OCI-LY7 (cell line): ENCODE results near the gene NKPD1. TPM values are rescaled to one million over a fixed set of nuclear protein-coding genes. Genes with fewer than 3 reads are reported as not detected.

Experiments used
- BruUV-seq: library from RNA; stranded (reverse); fragments of 400-500 nt; replicated peaks from 2 replicates; lab custom pipeline; 2021; lab: Mats Ljungman, UMichigan
- CTCF ChIA-PET: fragments of 300-600 bp; sonication (Branson Sonifier 250); formaldehyde crosslinking; loops from one replicate; lab custom pipeline; 2022; ENCODE audit warnings: antibody characterized with exemption; ENCODE audit not compliant: unreplicated experiment; lab: Charles Lee
- POLR2A ChIA-PET: fragments of 300-600 bp; sonication (Branson Sonifier 250); formaldehyde crosslinking; loops from one replicate; lab custom pipeline; 2022; ENCODE audit warnings: antibody characterized with exemption; lab: Charles Lee
- DNase-seq: peaks from one replicate; pipeline ENCODE4 v3.0.0-alpha.2; 2015; ENCODE audit warnings: low spot score
- H2AFZ ChIP-seq: fragments of 200-600 bp; sonication (generic), shearing (Covaris generic); 2 replicates; pipeline ENCODE4 v1.6.1; 2014; ENCODE audit warnings: mild to moderate bottlenecking, antibody characterized with exemption, low read length, moderate library complexity
- H3K27ac ChIP-seq: fragments of 200-600 bp; sonication (generic); 2 replicates; pipeline ENCODE4 v1.5.1; 2014; ENCODE audit warnings: mixed run types, low read depth, mild to moderate bottlenecking, moderate library complexity, low read length, inconsistent platforms; ENCODE audit not compliant: poor library complexity, severe bottlenecking
- H3K36me3 ChIP-seq: fragments of 200-600 bp; sonication (generic); 2 replicates; pipeline ENCODE4 v1.6.1; 2014; ENCODE audit warnings: mild to moderate bottlenecking, antibody characterized with exemption, low read length, moderate library complexity, mixed read lengths; ENCODE audit not compliant: insufficient read depth
- H3K4me1 ChIP-seq: fragments of 200-600 bp; sonication (generic); 2 replicates; pipeline ENCODE4 v1.5.1; 2014; ENCODE audit warnings: mild to moderate bottlenecking, low read length; ENCODE audit not compliant: insufficient read depth, poor library complexity, severe bottlenecking
- H3K4me2 ChIP-seq: fragments of 200-600 bp; sonication (generic); 2 replicates; pipeline ENCODE4 v1.6.1; 2014; ENCODE audit warnings: mild to moderate bottlenecking, low read length
- H3K4me3 ChIP-seq: fragments of 200-600 bp; sonication (generic); 2 replicates; pipeline ENCODE4 v1.5.1; 2014; ENCODE audit warnings: mild to moderate bottlenecking, low read depth, low read length; ENCODE audit not compliant: poor library complexity, severe bottlenecking
- H3K79me2 ChIP-seq: fragments of 200-600 bp; sonication (generic); 2 replicates; pipeline ENCODE4 v1.6.1; 2016; ENCODE audit warnings: low read depth, mild to moderate bottlenecking, low read length, moderate library complexity, mixed read lengths; ENCODE audit not compliant: insufficient read depth
- H3K9me2 ChIP-seq: fragments of 200-600 bp; sonication (generic); 2 replicates; pipeline ENCODE4 v1.6.1; 2016; ENCODE audit warnings: mild to moderate bottlenecking, low read length, mixed read lengths; ENCODE audit not compliant: insufficient read depth
- H3K9me3 ChIP-seq: fragments of 200-600 bp; sonication (generic); 2 replicates; pipeline ENCODE4 v1.6.1; 2014; ENCODE audit warnings: mild to moderate bottlenecking, mixed run types, low read length, mixed read lengths
- H4K20me1 ChIP-seq: fragments of 200-600 bp; sonication (generic); 2 replicates; pipeline ENCODE4 v1.6.1; 2014; ENCODE audit warnings: mild to moderate bottlenecking, antibody characterized with exemption, low read length, moderate library complexity, mixed read lengths; ENCODE audit not compliant: insufficient read depth
- EZH2phosphoT487 ChIP-seq: fragments of 200-600 bp; sonication (generic); IDR thresholded peaks from 2 replicates; pipeline ENCODE4 v1.6.1; 2018; ENCODE audit warnings: low read depth, borderline replicate concordance, mild to moderate bottlenecking, mixed run types, antibody characterized with exemption, low read length, moderate library complexity, mixed read lengths
- intact Hi-C: fragments of 100-400 bp; cut with micrococcal nuclease; formaldehyde crosslinking; loops from one replicate; pipeline ENCODE4 v1.10.0; 2022; ENCODE audit not compliant: unreplicated experiment
- total RNA-seq, 2 experiments: library from RNA; depleted of rRNA in 1 of 2; stranded (reverse); fragments of >200 nt in 1 of 2; shearing (Covaris generic) in 1 of 2; gene quantifications; 2 replicates each; pipeline ENCODE4 v1.2.3, GENCODE V29; 2014 to 2022
- TF ChIP-seq, protein P1 (sequence below): fragments of 200-600 bp; sonication (generic); conservative IDR thresholded peaks from 2 replicates; pipeline ENCODE4 v1.5.1; 2014; ENCODE audit warnings: mild to moderate bottlenecking, antibody characterized with exemption, low read length, moderate library complexity, mixed read lengths

NKPD1 gene
- total RNA-seq, 2 experiments from 2014 or later: 0.50 to 1.0 TPM

DNA sequence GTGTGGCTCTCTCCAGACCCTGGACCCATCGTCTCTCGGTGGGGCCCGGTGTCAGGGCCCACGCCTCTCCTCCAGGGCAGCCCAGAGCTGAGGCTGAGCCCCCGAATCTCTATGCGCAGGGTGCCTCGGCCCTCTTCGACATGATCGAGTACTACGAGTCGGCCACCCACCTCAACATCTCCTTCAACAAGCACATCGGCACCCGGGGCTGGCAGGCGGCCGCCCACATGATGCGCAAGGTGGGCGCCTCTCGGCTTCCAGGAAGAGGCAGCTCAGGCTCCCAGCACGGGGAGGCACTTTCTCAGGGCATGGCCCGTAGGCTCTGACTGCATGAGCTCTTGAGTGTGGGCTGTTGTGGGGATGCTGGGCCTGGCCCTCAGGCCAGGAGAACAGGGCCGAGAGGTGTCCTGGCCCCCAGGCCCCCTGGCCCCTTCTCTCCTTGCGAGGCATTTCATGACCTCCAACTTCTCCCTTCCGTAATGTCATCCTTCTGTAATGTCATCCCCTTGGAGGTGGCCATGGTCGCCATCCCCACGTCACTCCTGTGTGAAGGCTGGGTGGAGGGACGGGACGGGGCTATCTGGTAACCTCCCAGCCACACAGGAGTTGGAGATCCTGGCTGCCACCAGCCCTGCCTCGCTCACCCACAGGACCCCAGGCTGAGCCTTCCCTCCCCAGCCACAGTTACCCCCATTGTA is 19.4 kb downstream of the NKPD1 start:
- no peak for TF ChIP-seq EZH2phosphoT487
- TF ChIP-seq, protein P1, sequence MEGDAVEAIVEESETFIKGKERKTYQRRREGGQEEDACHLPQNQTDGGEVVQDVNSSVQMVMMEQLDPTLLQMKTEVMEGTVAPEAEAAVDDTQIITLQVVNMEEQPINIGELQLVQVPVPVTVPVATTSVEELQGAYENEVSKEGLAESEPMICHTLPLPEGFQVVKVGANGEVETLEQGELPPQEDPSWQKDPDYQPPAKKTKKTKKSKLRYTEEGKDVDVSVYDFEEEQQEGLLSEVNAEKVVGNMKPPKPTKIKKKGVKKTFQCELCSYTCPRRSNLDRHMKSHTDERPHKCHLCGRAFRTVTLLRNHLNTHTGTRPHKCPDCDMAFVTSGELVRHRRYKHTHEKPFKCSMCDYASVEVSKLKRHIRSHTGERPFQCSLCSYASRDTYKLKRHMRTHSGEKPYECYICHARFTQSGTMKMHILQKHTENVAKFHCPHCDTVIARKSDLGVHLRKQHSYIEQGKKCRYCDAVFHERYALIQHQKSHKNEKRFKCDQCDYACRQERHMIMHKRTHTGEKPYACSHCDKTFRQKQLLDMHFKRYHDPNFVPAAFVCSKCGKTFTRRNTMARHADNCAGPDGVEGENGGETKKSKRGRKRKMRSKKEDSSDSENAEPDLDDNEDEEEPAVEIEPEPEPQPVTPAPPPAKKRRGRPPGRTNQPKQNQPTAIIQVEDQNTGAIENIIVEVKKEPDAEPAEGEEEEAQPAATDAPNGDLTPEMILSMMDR: no peak
- BruUV-seq: no TSS peak
- no peaks in the 10 kb centered on the region for H4K20me1 ChIP-seq
- no peaks in the 10 kb centered on the region for H3K9me3 ChIP-seq
- no peaks in the 10 kb centered on the region for H3K9me2 ChIP-seq
- peaks cover 17% of the 10 kb centered on the region; the same call in 1 of the 2 replicates for H3K79me2 ChIP-seq
- DNase-seq: no peak
- no peak overlapping the region for H2AFZ ChIP-seq
- ChIA-PET CTCF (no interaction called here), POLR2A (no interaction called here)
- no peak overlapping the region for H3K27ac ChIP-seq
- no peak overlapping the region for H3K4me2 ChIP-seq
- intact Hi-C loops: no loop called here
- H3K4me1 ChIP-seq: peaks cover 35% of the 10 kb centered on the region
- peaks cover 41% of the 10 kb centered on the region for H3K36me3 ChIP-seq
- H3K4me3 ChIP-seq: no peak overlapping the region

DNA sequence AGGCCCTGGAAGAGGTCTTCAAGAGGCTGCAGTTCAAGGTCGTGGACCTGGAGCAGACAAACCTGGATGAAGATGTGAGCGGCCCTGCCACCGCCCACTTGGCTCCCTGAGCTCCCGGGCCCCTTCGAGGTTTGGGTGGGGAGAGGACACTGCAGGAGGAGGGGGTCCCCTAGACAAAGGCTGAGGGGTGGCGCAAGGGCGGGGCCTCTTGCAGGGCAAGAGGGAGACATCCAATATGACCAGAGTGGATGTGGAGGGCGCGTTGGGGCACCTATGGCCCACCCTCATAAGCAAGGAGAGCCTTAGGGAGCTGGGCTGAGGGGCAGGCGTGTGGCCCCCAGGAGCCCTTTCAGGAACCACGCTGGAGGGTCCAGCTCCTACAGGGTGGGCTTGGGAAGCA is 20.2 kb downstream of the NKPD1 start:
- ChIA-PET POLR2A (interaction anchor here (0.6 kb wide), 1 partner anchor 76 kb away, joined by 5 read pairs; no protein-coding TSS in a partner anchor), CTCF (no interaction called here)
- no TSS peak for BruUV-seq
- no peak overlapping the region for H2AFZ ChIP-seq
- intact Hi-C loops: no loop called here
- no peaks in the 10 kb centered on the region for H3K9me2 ChIP-seq
- no peak overlapping the region for H3K4me3 ChIP-seq
- peaks cover 25% of the 10 kb centered on the region for H3K79me2 ChIP-seq
- H4K20me1 ChIP-seq: no peaks in the 10 kb centered on the region
- H3K4me2 ChIP-seq: no peak overlapping the region
- TF ChIP-seq EZH2phosphoT487: no peak
- TF ChIP-seq, protein P1: no peak
- no peak overlapping the region for H3K27ac ChIP-seq
- DNase-seq: no peak
- H3K36me3 ChIP-seq: peaks cover 41% of the 10 kb centered on the region
- H3K4me1 ChIP-seq: peaks cover 43% of the 10 kb centered on the region
- H3K9me3 ChIP-seq: no peaks in the 10 kb centered on the region

DNA sequence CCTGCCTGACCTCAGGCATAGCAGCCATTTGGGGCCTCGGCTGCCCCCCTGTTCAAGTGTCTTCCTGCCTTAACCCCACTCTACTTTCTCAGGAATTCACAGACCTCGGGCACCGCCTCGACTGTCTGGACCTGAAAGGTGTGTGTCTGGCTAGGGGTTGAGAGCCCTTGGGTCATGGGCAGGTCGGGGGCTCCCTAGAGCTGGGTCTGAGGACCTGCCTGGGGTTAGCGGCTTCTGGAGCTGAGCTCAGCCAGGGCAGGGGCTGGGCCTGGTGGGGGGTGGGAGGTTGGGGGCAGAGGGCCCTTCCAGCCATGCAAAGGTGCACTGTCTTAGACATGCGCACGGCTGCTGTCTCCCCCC is 20.7 kb downstream of the NKPD1 start:
- Histone ChIP-seq H3K36me3 (peaks cover 41% of the 10 kb centered on the region), H3K9me3 (no peaks in the 10 kb centered on the region), H3K4me2 (no peak overlapping the region), H4K20me1 (no peaks in the 10 kb centered on the region), H3K27ac (peak overlapping the region; percentile 98), H3K79me2 (peaks cover 29% of the 10 kb centered on the region), H3K9me2 (no peaks in the 10 kb centered on the region), H3K4me3 (no peak overlapping the region), H2AFZ (no peak overlapping the region), H3K4me1 (peaks cover 48% of the 10 kb centered on the region)
- BruUV-seq: no TSS peak
- DNase-seq: no peak
- TF ChIP-seq, protein P1: no peak
- TF ChIP-seq EZH2phosphoT487: no peak
- ChIA-PET POLR2A (interaction anchor here (0.6 kb wide), 1 partner anchor 75 kb away, joined by 5 read pairs; no protein-coding TSS in a partner anchor), CTCF (interaction anchor here (1.2 kb wide), 1 partner anchor 9 kb away, joined by 3 read pairs; no protein-coding TSS in a partner anchor)
- intact Hi-C loops: no loop called here
